ENCODE results near the gene CCDC40. TPM values are rescaled to one million over a fixed set of nuclear protein-coding genes. Genes with fewer than 3 reads are reported as not detected.

The CCDC40 gene
- total RNA-seq, 2 donors from 2014 or later = 3.0 to 9.3 TPM

- peak; percentile 74 for DNase-seq (ENCODE audit: low spot score)
- H3K36me3 ChIP-seq = no peaks in the 10 kb centered on the region
Measured at GRCh38 chr17:80082403-80083135, 46.1 kb downstream of the CCDC40 start.

DNA sequence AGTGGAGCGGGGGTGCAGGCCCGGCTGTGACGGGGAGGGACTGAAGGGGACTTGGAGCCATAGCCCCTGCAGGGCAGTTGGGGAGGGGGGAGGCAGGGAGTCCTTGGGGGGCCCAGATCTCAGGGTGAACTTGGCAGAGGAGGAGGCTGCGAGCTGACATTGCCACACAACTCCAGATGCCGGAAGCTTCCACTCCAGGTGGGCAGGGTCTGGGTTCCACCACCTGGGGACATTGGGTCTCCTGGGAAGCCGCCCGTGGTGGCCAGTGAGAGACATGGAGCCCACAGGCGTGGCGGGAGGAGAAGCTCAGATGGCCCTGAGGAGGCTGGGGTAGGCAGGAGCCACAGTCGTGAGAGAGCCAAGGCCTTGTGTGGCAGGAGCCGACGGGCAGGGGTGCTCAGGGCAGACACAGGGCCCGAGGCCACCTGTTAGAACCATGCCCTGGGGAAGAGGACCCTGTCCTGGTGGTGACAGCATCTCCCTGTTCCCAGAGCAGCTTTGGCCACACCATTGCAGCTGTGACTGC lies 46.8 kb downstream of the CCDC40 start:
- no peak for TF ChIP-seq CTCF (IDR thresholded peaks at IDR 0.05)
- Histone ChIP-seq H3K9me3 (no peaks in the 10 kb centered on the region), H3K27ac (no peak overlapping the region), H3K36me3 (no peaks in the 10 kb centered on the region), H3K27me3 (no peaks in the 10 kb centered on the region), H3K4me3 (no peak overlapping the region), H3K4me1 (peaks cover 0 to 9% of the 10 kb centered on the region in 2 donors)
- no peak for DNase-seq (ENCODE audit: low spot score)

More at GRCh38 chr17:80082403-80083135, 46.1 kb downstream of the CCDC40 start:
- TF ChIP-seq CTCF (IDR thresholded peaks at IDR 0.05) = peak; percentile 71 to 87
- H3K4me1 ChIP-seq = peaks cover 0 to 9% of the 10 kb centered on the region in 2 donors
- no peaks in the 10 kb centered on the region for H3K27me3 ChIP-seq
- no peak overlapping the region for H3K4me3 ChIP-seq
- H3K9me3 ChIP-seq = no peaks in the 10 kb centered on the region
- no peak overlapping the region for H3K27ac ChIP-seq

DNA sequence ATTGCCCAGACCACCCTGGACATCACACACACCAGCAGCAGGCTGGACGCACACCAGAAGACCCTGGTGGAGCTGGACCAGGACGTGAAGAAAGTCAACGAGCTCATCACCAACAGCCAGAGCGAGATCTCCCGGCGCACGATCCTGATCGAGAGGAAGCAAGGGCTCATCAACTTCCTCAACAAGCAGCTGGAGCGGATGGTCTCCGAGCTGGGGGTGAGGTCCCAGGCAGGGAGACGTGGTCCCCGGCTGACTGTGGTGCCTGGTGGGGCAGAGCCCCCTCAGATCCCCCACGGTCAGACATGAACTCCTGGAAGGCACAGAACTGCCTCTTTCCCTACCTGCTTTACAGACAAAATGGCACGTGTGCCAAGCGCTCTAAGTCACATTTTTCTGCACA lies 48.3 kb downstream of the CCDC40 start:
- no peak overlapping the region for H3K4me3 ChIP-seq
- no peaks in the 10 kb centered on the region for H3K36me3 ChIP-seq
- H3K9me3 ChIP-seq = no peaks in the 10 kb centered on the region
- peaks cover 0 to 9% of the 10 kb centered on the region in 2 donors for H3K4me1 ChIP-seq
- H3K27ac ChIP-seq = no peak overlapping the region
- no peak for TF ChIP-seq CTCF (IDR thresholded peaks at IDR 0.05)
- no peak for DNase-seq (ENCODE audit: low spot score)
- H3K27me3 ChIP-seq = no peaks in the 10 kb centered on the region

DNA sequence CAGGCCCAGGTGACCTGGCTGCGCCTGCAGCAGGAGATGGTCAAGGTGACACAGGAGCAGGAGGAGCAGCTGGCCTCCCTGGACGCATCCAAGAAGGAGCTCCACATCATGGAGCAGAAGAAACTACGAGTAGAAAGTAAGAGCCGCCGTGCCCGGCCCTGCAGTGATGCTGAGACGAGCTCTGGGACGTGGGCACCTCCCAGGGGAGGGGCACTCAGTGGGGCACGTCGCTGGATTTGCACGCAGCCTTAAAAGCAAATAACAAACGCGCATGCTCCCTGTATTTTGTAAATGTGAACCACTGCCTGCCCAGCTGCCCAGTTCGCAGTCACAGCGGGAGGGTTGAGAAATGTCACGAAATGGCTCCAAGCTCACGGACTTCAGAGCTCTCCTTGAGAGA lies 49.6 kb downstream of the CCDC40 start:
- DNase-seq (ENCODE audit: low spot score) = no peak
- H3K27me3 ChIP-seq = no peaks in the 10 kb centered on the region
- H3K9me3 ChIP-seq = no peaks in the 10 kb centered on the region
- no peaks in the 10 kb centered on the region for H3K36me3 ChIP-seq
- no peak overlapping the region for H3K4me3 ChIP-seq
- no peak for TF ChIP-seq CTCF (IDR thresholded peaks at IDR 0.05)
- no peak overlapping the region for H3K27ac ChIP-seq
- peaks cover 0 to 9% of the 10 kb centered on the region in 2 donors for H3K4me1 ChIP-seq

DNA sequence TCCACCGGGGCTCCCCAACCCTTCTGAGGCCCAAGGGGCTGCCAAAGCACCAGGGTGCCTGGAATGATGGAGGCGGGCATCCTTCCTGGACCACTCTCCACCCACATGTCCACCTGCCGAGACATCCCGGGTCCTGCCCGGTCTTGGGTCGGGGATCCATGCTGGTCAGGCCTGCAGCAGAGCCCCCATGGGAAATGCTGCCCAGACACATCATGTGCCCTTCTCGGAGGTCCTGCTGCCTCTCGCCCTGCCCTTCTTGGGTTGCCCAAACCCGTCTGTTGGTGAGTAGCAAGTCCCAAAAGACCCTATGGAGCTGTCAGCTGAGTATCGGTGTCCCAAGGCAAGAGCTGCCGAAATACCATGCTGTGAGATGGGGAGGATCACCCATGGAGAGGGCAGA lies 50.2 kb downstream of the CCDC40 start:
- no peaks in the 10 kb centered on the region for H3K27me3 ChIP-seq
- no peak for DNase-seq (ENCODE audit: low spot score)
- H3K27ac ChIP-seq = no peak overlapping the region
- peaks cover 0 to 9% of the 10 kb centered on the region in 2 donors for H3K4me1 ChIP-seq
- H3K4me3 ChIP-seq = no peak overlapping the region
- no peaks in the 10 kb centered on the region for H3K36me3 ChIP-seq
- no peak for TF ChIP-seq CTCF (IDR thresholded peaks at IDR 0.05)
- no peaks in the 10 kb centered on the region for H3K9me3 ChIP-seq

Data from right atrium auricular region (tissue), 2 donors.